Heart right ventricle (tissue), 16 donors: Measurements from ENCODE around the gene HLA-DRB1. TPM values are rescaled to one million over a fixed set of nuclear protein-coding genes. Genes with fewer than 3 reads are reported as not detected.
A peak's percentile ranks its signal among the peaks of the same experiment; 100 is the strongest.

Experiments used
- ATAC-seq, 8 donors: fragments of 200-7000 bp; cut with Tn5 transposase; one replicate each; pipeline ENCODE4 v1.9.1; 2020; ENCODE audit warnings: mild to moderate bottlenecking in 8 of 8, moderate library complexity in 8 of 8, moderate number of reproducible peaks in 1 of 8
- DNase-seq, 2 donors: peaks; one replicate each; pipeline ENCODE4 v3.0.0-alpha.2; 2020
- H3K27ac ChIP-seq, 10 donors: fragments of 200-600 bp; sonication (generic) in 2 of 10; one replicate each; pipeline versions ENCODE4 v1.5.0 to v1.8.0; 2020 to 2022; ENCODE audit warnings: mild to moderate bottlenecking in 3 of 10
- H3K27me3 ChIP-seq, 7 donors: fragments of 200-600 bp; one replicate each; pipeline ENCODE4 v1.8.0; 2021 to 2022; ENCODE audit warnings: mild to moderate bottlenecking in 2 of 7
- H3K36me3 ChIP-seq, 9 donors: fragments of 200-600 bp; sonication (generic) in 1 of 9; one replicate each; pipeline versions ENCODE4 v1.5.0 to v1.8.0; 2020 to 2022; ENCODE audit warnings: mild to moderate bottlenecking in 2 of 9
- H3K4me1 ChIP-seq, 9 donors: fragments of 200-600 bp; sonication (generic) in 1 of 9; one replicate each; pipeline versions ENCODE4 v1.5.0 to v1.8.0; 2020 to 2022; ENCODE audit warnings: mild to moderate bottlenecking in 4 of 9
- H3K4me3 ChIP-seq, 10 donors: fragments of 200-600 bp; sonication (generic) in 2 of 10; one replicate each; pipeline versions ENCODE4 v1.5.0 to v1.8.0; 2020 to 2022; ENCODE audit warnings: mild to moderate bottlenecking in 7 of 10, moderate library complexity in 2 of 10
- H3K9me3 ChIP-seq, 11 donors: fragments of 200-600 bp in 10 of 11; sonication (generic) in 2 of 11; one replicate each; pipeline versions ENCODE4 v1.5.0 to v1.8.0; 2013 to 2022; ENCODE audit warnings: mild to moderate bottlenecking in 2 of 11, control low read depth in 1 of 11, moderate library complexity in 1 of 11
- CTCF ChIP-seq, 9 donors: fragments of 200-600 bp; sonication (generic) in 2 of 9; IDR thresholded peaks; one replicate each; pipeline versions ENCODE4 v1.5.0 to v1.8.0; 2021 to 2022; ENCODE audit warnings: antibody characterized with exemption in 9 of 9, mild to moderate bottlenecking in 5 of 9, moderate library complexity in 1 of 9
- WGBS, 2 donors: extraction: QIAGEN DNeasy Blood & Tissue Kit; methylation state at CpG; one replicate each; pipeline ENCODE4 v1.1.7; 2013; ENCODE audit warnings: inconsistent platforms in 1 of 2; 5-methylcytosine and 5-hydroxymethylcytosine counted together
- intact Hi-C, 10 donors: fragments of 100-400 bp; cut with DNase I; formaldehyde crosslinking; loops; one replicate each; pipeline versions ENCODE4 v1.11.1 to v1.14.2; 2022
- polyA plus RNA-seq, 2 donors: library from polyadenylated mRNA; stranded (reverse); fragments of 200-250 nt; gene quantifications; one replicate each; pipeline ENCODE4 v1.2.3, GENCODE V29; 2013
- total RNA-seq, 10 donors: library from RNA; stranded (reverse); fragmentation: NEBNext Ultra II Directional in 3 of 10; extraction: Animal tissue kit (Norgen Biotek cat#: 25700) in 3 of 10; gene quantifications; one replicate each; pipeline versions ENCODE4 v1.2.1 to v1.2.4, GENCODE V29; 2021 to 2023
- donor health status: Arrhythmogenic right ventricular cardiomyopathy.
- donor health status: ischemic (EF 13 %, LVEDD 7.1; RV severe dilation, severe dysfunction).
- donor health status: healthy with polysubstance abuse.
- donor health status: DM: no; HTN: yes; CAD: no.
- donor health status: DM: no; HTN: no; CAD: no.
- donor health status: ischemic (EF 25% LVEDD 6.9; RV normal size, moderate dysfunction).
- donor health status: ischemic (EF 25% LVEDD 5.7; RV mildly dilated, moderate dysfunction).
- donor health status: healthy.
- donor health status: DM: yes; HTN: yes; CAD: no.
- donor health status: Ischemic cardiomyopathy.
- donor health status: ischemic (EF 35%, LVEDD 5.7; RV mildly dilated, moderate dysfunction).
- donor health status: nonischemic (EF 11% LVEDD 7.7; RV severe dilation, severe dysfunction).
- donor health status: DM: yes; HTN: yes; CAD: no.
- donor health status: PGD.
- donor health status: ischemic (EF 29% LVEDD 5.4; RV normal size, mild dysfunction).
- donor health status: nonischemic (EF 23%, LVEDD 6.1; RV moderate dilation, normal function).

Gene HLA-DRB1
- total and polyA plus RNA-seq, 12 donors = 28.8 to 313 (median 76.4) TPM

- TF ChIP-seq CTCF (IDR thresholded peaks at IDR 0.05) = no peak
- 19 to 29% methylated on average over 3 of the region's 4 CpGs for WGBS, 2 donors
- Histone ChIP-seq H3K4me1 (peaks cover 0 to 11% (median 0%) of the 10 kb centered on the region in 9 donors), H3K9me3 (no peaks in the 10 kb centered on the region), H3K36me3 (no peaks in the 10 kb centered on the region), H3K27me3 (no peaks in the 10 kb centered on the region), H3K27ac (peak within 1 kb of the TSS in 9 of 10 donors; percentile 20 to 95 (median 71)), H3K4me3 (peak within 1 kb of the TSS in 7 of 10 donors; percentile 4 to 62 (median 41))
- DNase-seq (peak in 1 of 2 donors; percentile 73), ATAC-seq (peak in 7 of 8 donors; percentile 88 to 98 (median 96))
- intact Hi-C loops = loop anchor here in 7 of 10 donors (5.0 to 10.0 kb wide), 3 partner anchors 42 to 57 kb away; partner anchors contain the start of gene HLA-DRB1 (in 5 of the 7)
These were observed 59.8 kb downstream of the HLA-DRB1 start, which contains the start of gene HLA-DRB5 for GRCh38 chr6:32529697-32530430. HLA-DRB5 (minus strand) TSS chr6:32530287; CDS start chr6:32530224, 63 bp downstream.

Other genes starting within 250 kb of the HLA-DRB1 start
- not detected for gene TSBP1, start 217.9 kb downstream of the HLA-DRB1 start, total RNA-seq
- gene TSBP1, start 217.9 kb downstream of the HLA-DRB1 start, polyA plus RNA-seq = not detected
- gene BTNL2, start 182.7 kb downstream of the HLA-DRB1 start, total RNA-seq = not detected
- not detected for gene BTNL2, start 182.7 kb downstream of the HLA-DRB1 start, polyA plus RNA-seq
- gene HLA-DRA, start 150.0 kb downstream of the HLA-DRB1 start, total RNA-seq = 100 to 1,000 TPM in 4 of 10 donors, 10 to 100 TPM in 6; 32.0 to 846 (median 94.7) TPM
- gene HLA-DRA, start 150.0 kb downstream of the HLA-DRB1 start, polyA plus RNA-seq = 10 to 100 TPM; 49.7 to 93.5 TPM
- gene HLA-DRB5, start 59.6 kb downstream of the HLA-DRB1 start, total RNA-seq = 100 to 1,000 TPM in 1 of 10 donors, 10 to 100 TPM in 8, 1 to 10 TPM in 1; 5.8 to 109 (median 48.8) TPM
- 1 to 10 TPM in 1 of 2 donors, under 1 TPM in 1; 0.29 to 3.0 TPM for gene HLA-DRB5, start 59.6 kb downstream of the HLA-DRB1 start, polyA plus RNA-seq
- gene HLA-DQA1, start 47.6 kb upstream of the HLA-DRB1 start, total RNA-seq = 100 to 1,000 TPM in 1 of 10 donors, 10 to 100 TPM in 7, 1 to 10 TPM in 2; 1.3 to 136 (median 16.2) TPM
- 1 to 10 TPM; 5.9 to 9.6 TPM for gene HLA-DQA1, start 47.6 kb upstream of the HLA-DRB1 start, polyA plus RNA-seq
- gene HLA-DQB1, start 76.8 kb upstream of the HLA-DRB1 start, total RNA-seq = 10 to 100 TPM in 6 of 10 donors, 1 to 10 TPM in 4; 6.2 to 73.7 (median 14.4) TPM
- gene HLA-DQB1, start 76.8 kb upstream of the HLA-DRB1 start, polyA plus RNA-seq = 10 to 100 TPM; 18.8 to 81.2 TPM
- 10 to 100 TPM in 1 of 10 donors, 1 to 10 TPM in 4, under 1 TPM in 4, not detected in 1; 0.18 to 28.1 (median 1.9) TPM for gene HLA-DQA2, start 151.5 kb upstream of the HLA-DRB1 start, total RNA-seq
- gene HLA-DQA2, start 151.5 kb upstream of the HLA-DRB1 start, polyA plus RNA-seq = not detected
- gene HLA-DQB2, start 173.7 kb upstream of the HLA-DRB1 start, total RNA-seq = 10 to 100 TPM in 1 of 10 donors, 1 to 10 TPM in 3, under 1 TPM in 4, not detected in 2; 0.30 to 14.6 (median 0.92) TPM
- gene HLA-DQB2, start 173.7 kb upstream of the HLA-DRB1 start, polyA plus RNA-seq = not detected
- gene HLA-DOB, start 227.2 kb upstream of the HLA-DRB1 start, total RNA-seq = 1 to 10 TPM in 1 of 10 donors, under 1 TPM in 7, not detected in 2; 0.21 to 2.1 (median 0.48) TPM
- 1 to 10 TPM in 1 of 2 donors, under 1 TPM in 1; 0.36 to 1.1 TPM for gene HLA-DOB, start 227.2 kb upstream of the HLA-DRB1 start, polyA plus RNA-seq
- 10 to 100 TPM in 7 of 10 donors, 1 to 10 TPM in 3; 8.8 to 92.1 (median 13.8) TPM for gene TAP2, start 248.9 kb upstream of the HLA-DRB1 start, total RNA-seq
- 10 to 100 TPM; 12.8 to 13.8 TPM for gene TAP2, start 248.9 kb upstream of the HLA-DRB1 start, polyA plus RNA-seq